ENCODE results near the gene ERFL. TPM values are rescaled to one million over a fixed set of nuclear protein-coding genes. Genes with fewer than 3 reads are reported as not detected.

ERFL gene
- total RNA-seq, 1 experiment from 2014 or later: not detected

- H3K36me3 Mint-ChIP-seq (ENCODE audit: insufficient read depth, unreplicated experiment): peaks cover 14% of the 10 kb centered on the region
- peak; percentile 93 for DNase-seq (ENCODE audit: unreplicated experiment)
- H3K4me1 Mint-ChIP-seq (ENCODE audit: insufficient read depth, unreplicated experiment): peaks cover 19% of the 10 kb centered on the region
- ChIA-PET CTCF (interaction anchor here (0.7 to 1.9 kb wide), 9 partner anchors 11 to 473 kb away, joined by 3 to 5 read pairs (median 4); no protein-coding TSS in a partner anchor), POLR2A (interaction anchor here (1.0 to 2.9 kb wide), 10 partner anchors 70 to 165 kb away, joined by 3 to 41 read pairs (median 5); partner anchors contain the start of genes ARHGEF1 and RPS19)
- BruUV-seq (replicated peaks): TSS peak; percentile 62
- no peaks in the 10 kb centered on the region for H3K9me3 Mint-ChIP-seq (ENCODE audit: unreplicated experiment)
- intact Hi-C loops (cut with micrococcal nuclease): loop anchor here (2.0 kb wide), 2 partner anchors 71 to 77 kb away; no protein-coding TSS in a partner anchor
- peak overlapping the region; percentile 78 for H3K27ac Mint-ChIP-seq (ENCODE audit: low read depth, unreplicated experiment)
- peak; percentile 75 for TF ChIP-seq CTCF (IDR thresholded peaks at IDR 0.05; ENCODE audit: unreplicated experiment)
- no peaks in the 10 kb centered on the region for H3K27me3 Mint-ChIP-seq (ENCODE audit: insufficient read depth, unreplicated experiment)
- H3K4me3 Mint-ChIP-seq (ENCODE audit: unreplicated experiment): peak overlapping the region; percentile 74
These were observed 29.7 kb upstream of the ERFL start for GRCh38 chr19:41957838-41958366.

GRCh38 chr19:41957161-41957837 lies 29.1 kb upstream of the ERFL start:
- BruUV-seq (replicated peaks): no TSS peak
- no peak for DNase-seq (ENCODE audit: unreplicated experiment)
- peaks cover 19% of the 10 kb centered on the region for H3K4me1 Mint-ChIP-seq (ENCODE audit: insufficient read depth, unreplicated experiment)
- POLR2A ChIA-PET: interaction anchor here (1.0 to 2.9 kb wide), 9 partner anchors 70 to 164 kb away, joined by 3 to 41 read pairs (median 5); partner anchors contain the start of genes ARHGEF1 and RPS19
- peaks cover 14% of the 10 kb centered on the region for H3K36me3 Mint-ChIP-seq (ENCODE audit: insufficient read depth, unreplicated experiment)
- TF ChIP-seq CTCF (IDR thresholded peaks at IDR 0.05; ENCODE audit: unreplicated experiment): no peak
- H3K27ac Mint-ChIP-seq (ENCODE audit: low read depth, unreplicated experiment): peak overlapping the region; percentile 78
- CTCF ChIA-PET: interaction anchor here (0.7 to 1.5 kb wide), 9 partner anchors 9 to 472 kb away, joined by 3 to 5 read pairs (median 4); no protein-coding TSS in a partner anchor
- H3K9me3 Mint-ChIP-seq (ENCODE audit: unreplicated experiment): no peaks in the 10 kb centered on the region
- intact Hi-C loops (cut with micrococcal nuclease): no loop called here
- peak overlapping the region; percentile 74 for H3K4me3 Mint-ChIP-seq (ENCODE audit: unreplicated experiment)
- no peaks in the 10 kb centered on the region for H3K27me3 Mint-ChIP-seq (ENCODE audit: insufficient read depth, unreplicated experiment)

- Mint-ChIP-seq H3K27ac (ENCODE audit: low read depth, unreplicated experiment) (no peak overlapping the region), H3K4me1 (ENCODE audit: insufficient read depth, unreplicated experiment) (peaks cover 22% of the 10 kb centered on the region), H3K9me3 (ENCODE audit: unreplicated experiment) (no peaks in the 10 kb centered on the region), H3K36me3 (ENCODE audit: insufficient read depth, unreplicated experiment) (peaks cover 14% of the 10 kb centered on the region), H3K4me3 (ENCODE audit: unreplicated experiment) (no peak overlapping the region), H3K27me3 (ENCODE audit: insufficient read depth, unreplicated experiment) (no peaks in the 10 kb centered on the region)
- no TSS peak for BruUV-seq (replicated peaks)
- DNase-seq (ENCODE audit: unreplicated experiment): no peak
- CTCF ChIA-PET: interaction anchor here (0.7 to 1.5 kb wide), 7 partner anchors 8 to 748 kb away, joined by 3 to 5 read pairs (median 4); no protein-coding TSS in a partner anchor
- intact Hi-C loops (cut with micrococcal nuclease): no loop called here
- no peak for TF ChIP-seq CTCF (IDR thresholded peaks at IDR 0.05; ENCODE audit: unreplicated experiment)
- POLR2A ChIA-PET: interaction anchor here (0.6 to 2.9 kb wide), 3 partner anchors 97 to 163 kb away, joined by 3 to 41 read pairs (median 4); partner anchors contain the start of gene RPS19
These were observed 28.4 kb upstream of the ERFL start for GRCh38 chr19:41956621-41957020.

- Mint-ChIP-seq H3K9me3 (ENCODE audit: unreplicated experiment) (no peaks in the 10 kb centered on the region), H3K27me3 (ENCODE audit: insufficient read depth, unreplicated experiment) (no peaks in the 10 kb centered on the region), H3K4me1 (ENCODE audit: insufficient read depth, unreplicated experiment) (peaks cover 23% of the 10 kb centered on the region), H3K27ac (ENCODE audit: low read depth, unreplicated experiment) (no peak overlapping the region), H3K36me3 (ENCODE audit: insufficient read depth, unreplicated experiment) (peaks cover 14% of the 10 kb centered on the region), H3K4me3 (ENCODE audit: unreplicated experiment) (no peak overlapping the region)
- ChIA-PET POLR2A (interaction anchor here (0.6 kb wide), 1 partner anchor 119 kb away, joined by 3 read pairs; no protein-coding TSS in a partner anchor), CTCF (no interaction called here)
- intact Hi-C loops (cut with micrococcal nuclease): no loop called here
- no peak for DNase-seq (ENCODE audit: unreplicated experiment)
- no peak for TF ChIP-seq CTCF (IDR thresholded peaks at IDR 0.05; ENCODE audit: unreplicated experiment)
- BruUV-seq (replicated peaks): no TSS peak
These were observed 27.3 kb upstream of the ERFL start for GRCh38 chr19:41955521-41955920.
